Astrocyte of the spinal cord (primary cell): ENCODE measurements around the gene BTBD2.

Experiments
- DNase-seq: peaks from one replicate; pipeline ENCODE4 v3.0.0; 2011; ENCODE audit warnings: low read depth, low spot score
- H3K4me3 ChIP-seq: 2 replicates; pipeline ENCODE4 v1.5.1; 2011; ENCODE audit warnings: low read depth, mild to moderate bottlenecking, low read length, moderate library complexity
- in situ Hi-C: cut with HindIII; loops from 2 replicates; pipeline ENCODE4 v1.10.0; 2017; ENCODE audit warnings: low sequenced_read_pairs
- TF ChIP-seq, protein P1 (sequence below): IDR thresholded peaks from 2 replicates; pipeline ENCODE4 v1.5.1; 2012; ENCODE audit warnings: low read depth, mild to moderate bottlenecking, low read length, inconsistent platforms

BTBD2 gene

DNA sequence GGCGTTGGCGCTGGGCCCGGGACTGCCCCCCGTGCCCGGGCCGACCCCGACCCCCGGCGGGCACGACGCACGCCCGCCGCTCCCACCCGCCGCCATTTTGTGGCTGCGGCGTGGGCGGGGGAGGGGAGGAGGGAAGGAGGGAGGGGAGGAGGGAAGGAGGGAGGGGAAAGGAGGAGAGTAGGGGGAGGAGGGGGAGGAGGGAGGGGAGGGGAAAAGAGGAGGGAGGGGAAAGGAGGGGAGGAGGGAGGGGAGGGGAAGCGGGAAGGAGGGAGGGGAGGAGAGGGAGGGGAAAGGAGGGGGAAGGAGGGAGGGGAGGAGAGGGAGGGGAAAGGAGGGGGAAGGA, at the start of gene BTBD2:
Gene BTBD2 (minus strand): TSS at position 107 of the 343 bp plus-strand sequence. CDS start 11 bp downstream, at position 96.
- in situ Hi-C loops, result no loop called here
- TF ChIP-seq, protein P1, sequence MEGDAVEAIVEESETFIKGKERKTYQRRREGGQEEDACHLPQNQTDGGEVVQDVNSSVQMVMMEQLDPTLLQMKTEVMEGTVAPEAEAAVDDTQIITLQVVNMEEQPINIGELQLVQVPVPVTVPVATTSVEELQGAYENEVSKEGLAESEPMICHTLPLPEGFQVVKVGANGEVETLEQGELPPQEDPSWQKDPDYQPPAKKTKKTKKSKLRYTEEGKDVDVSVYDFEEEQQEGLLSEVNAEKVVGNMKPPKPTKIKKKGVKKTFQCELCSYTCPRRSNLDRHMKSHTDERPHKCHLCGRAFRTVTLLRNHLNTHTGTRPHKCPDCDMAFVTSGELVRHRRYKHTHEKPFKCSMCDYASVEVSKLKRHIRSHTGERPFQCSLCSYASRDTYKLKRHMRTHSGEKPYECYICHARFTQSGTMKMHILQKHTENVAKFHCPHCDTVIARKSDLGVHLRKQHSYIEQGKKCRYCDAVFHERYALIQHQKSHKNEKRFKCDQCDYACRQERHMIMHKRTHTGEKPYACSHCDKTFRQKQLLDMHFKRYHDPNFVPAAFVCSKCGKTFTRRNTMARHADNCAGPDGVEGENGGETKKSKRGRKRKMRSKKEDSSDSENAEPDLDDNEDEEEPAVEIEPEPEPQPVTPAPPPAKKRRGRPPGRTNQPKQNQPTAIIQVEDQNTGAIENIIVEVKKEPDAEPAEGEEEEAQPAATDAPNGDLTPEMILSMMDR, result no peak
- H3K4me3 ChIP-seq, result peak within 1 kb of the TSS; percentile 64
- DNase-seq, result peak; percentile 79

- DNase-seq, result no peak
- in situ Hi-C loops, result no loop called here
- TF ChIP-seq, protein P1, result no peak
- no peak overlapping the region for H3K4me3 ChIP-seq
Measured at GRCh38 chr19:2064788-2065524, 49.4 kb upstream of the BTBD2 start.

DNA sequence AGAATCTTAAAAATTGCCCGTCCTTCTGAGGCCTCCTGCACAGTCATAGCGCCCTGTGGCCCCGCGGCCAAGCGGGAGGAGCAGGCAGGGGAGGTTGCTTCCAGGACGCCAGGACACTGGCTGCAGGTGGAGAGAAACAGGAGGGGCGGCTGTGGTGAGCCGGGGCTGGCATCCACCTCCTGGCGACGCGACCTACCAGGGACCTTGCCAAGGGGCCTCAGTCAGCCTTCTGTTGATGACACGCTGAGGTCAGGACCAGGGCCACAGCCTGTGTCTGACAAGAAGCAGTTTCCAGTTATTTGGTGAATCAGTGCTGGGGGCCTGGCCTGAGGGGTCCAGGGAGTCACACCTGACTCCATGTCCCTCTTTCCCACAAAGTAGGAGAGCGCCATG, 48.9 kb upstream of the BTBD2 start:
- DNase-seq, result no peak
- H3K4me3 ChIP-seq, result no peak overlapping the region
- TF ChIP-seq, protein P1, result no peak
- in situ Hi-C loops, result no loop called here

- TF ChIP-seq, protein P1, result no peak
- in situ Hi-C loops, result no loop called here
- no peak overlapping the region for H3K4me3 ChIP-seq
- no peak for DNase-seq
Measured at GRCh38 chr19:2063824-2064223, 48.3 kb upstream of the BTBD2 start.

- TF ChIP-seq, protein P1, result no peak
- no peak for DNase-seq
- H3K4me3 ChIP-seq, result no peak overlapping the region
- in situ Hi-C loops, result no loop called here
Measured at GRCh38 chr19:2062770-2063169, 47.3 kb upstream of the BTBD2 start.

DNA sequence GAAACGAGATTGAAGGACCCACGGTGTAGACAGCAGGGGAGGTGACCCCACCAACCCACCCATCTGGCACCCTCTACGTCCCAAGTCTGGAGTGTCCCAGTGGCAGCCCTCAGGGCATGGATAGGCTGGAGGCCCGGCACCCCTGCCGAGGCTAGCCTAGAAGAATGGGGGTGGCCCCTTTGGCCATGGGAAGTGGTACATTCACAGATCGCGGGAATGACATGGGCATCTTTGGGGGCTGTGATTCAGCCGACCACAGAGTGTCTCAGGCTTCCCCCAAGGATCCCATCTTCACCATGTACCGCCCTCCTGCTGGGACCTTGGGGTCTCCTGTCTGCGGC, 46.8 kb upstream of the BTBD2 start:
- in situ Hi-C loops, result no loop called here
- TF ChIP-seq, protein P1, result no peak
- DNase-seq, result no peak
- peak overlapping the region; percentile 50 for H3K4me3 ChIP-seq
